ES-I3 (cell line): ENCODE results near the gene DUOXA2.
A peak's percentile ranks its signal among the peaks of the same experiment; 100 is the strongest.
"Not testable (repeated sequence)": the region's sequence is repeated elsewhere in the genome, so short reads cannot be mapped to it uniquely, and the experiment has no call there.

Source experiments
- H3K36me3 ChIP-seq: 2 replicates; pipeline ENCODE4 v1.6.1; 2013; ENCODE audit warnings: mild to moderate bottlenecking, low read length, control low read depth, moderate library complexity; ENCODE audit not compliant: insufficient read depth
- H3K4me1 ChIP-seq: 2 replicates; pipeline ENCODE4 v1.6.1; 2013; ENCODE audit warnings: mild to moderate bottlenecking, control low read depth, low read length; ENCODE audit not compliant: insufficient read depth
- H3K9ac ChIP-seq: 2 replicates; pipeline ENCODE4 v1.6.1; 2013; ENCODE audit warnings: low read depth, mild to moderate bottlenecking, low read length, moderate library complexity
- H3K9me3 ChIP-seq: 2 replicates; pipeline ENCODE4 v1.6.1; 2013; ENCODE audit warnings: mild to moderate bottlenecking, low read length, moderate library complexity; ENCODE audit not compliant: control insufficient read depth, insufficient read depth

DUOXA2 gene

GRCh38 chr15:45114076-45114750, at the start of gene DUOXA2, which contains the start of gene DUOX2:
Gene DUOXA2 (plus strand): TSS chr15:45114326. CDS start chr15:45114606, 280 bp downstream.
Gene DUOX2 (minus strand): TSS chr15:45114172. CDS start chr15:45113411, 761 bp downstream.
- no peaks in the 10 kb centered on the region for H3K9me3 ChIP-seq
- no peaks in the 10 kb centered on the region for H3K36me3 ChIP-seq
- H3K4me1 ChIP-seq = peaks cover 15% of the 10 kb centered on the region
- H3K9ac ChIP-seq = peak within 1 kb of the TSS; percentile 39; the same call in 1 of the 2 replicates

DNA sequence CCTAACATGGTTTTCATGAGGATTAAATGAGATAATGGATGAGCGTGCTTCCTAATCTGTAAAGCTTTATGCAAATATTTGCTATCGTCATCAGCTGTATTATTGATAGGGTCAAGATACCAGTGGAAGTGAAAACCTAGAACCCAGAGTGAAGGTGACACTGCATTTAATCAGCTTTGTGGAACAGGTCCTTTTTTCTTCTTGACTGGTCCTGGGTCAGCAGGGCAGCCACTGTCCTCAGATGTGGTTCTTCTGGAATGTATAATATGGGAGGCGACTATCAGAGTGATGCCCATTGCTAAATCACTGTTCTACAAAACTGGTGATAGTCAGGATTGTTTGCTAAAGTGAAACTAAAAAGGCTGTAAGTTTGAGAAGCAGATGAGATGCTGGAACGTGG, 49.7 kb upstream of the DUOXA2 start:
- H3K9ac ChIP-seq = no peak overlapping the region
- no peaks in the 10 kb centered on the region for H3K9me3 ChIP-seq
- no peaks in the 10 kb centered on the region for H3K36me3 ChIP-seq
- H3K4me1 ChIP-seq = no peaks in the 10 kb centered on the region

DNA sequence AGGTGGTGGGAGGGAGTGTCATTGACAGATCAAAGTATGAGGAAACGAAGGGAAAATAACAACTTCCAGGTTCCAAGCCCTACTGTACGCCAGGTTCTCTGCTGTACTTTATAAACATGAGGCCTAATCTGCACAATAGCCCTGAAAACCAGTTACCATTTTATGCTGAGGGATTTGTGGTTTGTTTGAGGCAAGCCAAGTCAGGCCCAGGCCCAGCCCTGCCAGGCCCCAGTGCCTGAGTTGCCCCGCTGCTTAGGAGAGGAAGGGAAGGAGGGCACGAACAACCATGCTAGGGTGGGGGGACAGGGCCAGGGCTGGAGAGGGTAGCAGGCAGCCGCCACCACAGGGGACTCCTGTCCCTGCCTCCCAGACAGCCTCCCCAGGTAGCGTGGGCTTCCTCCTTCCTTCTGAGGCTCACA, 44.2 kb upstream of the DUOXA2 start:
- not testable (repeated sequence) for H3K4me1 ChIP-seq, H3K36me3 ChIP-seq, H3K9ac ChIP-seq, H3K9me3 ChIP-seq

DNA sequence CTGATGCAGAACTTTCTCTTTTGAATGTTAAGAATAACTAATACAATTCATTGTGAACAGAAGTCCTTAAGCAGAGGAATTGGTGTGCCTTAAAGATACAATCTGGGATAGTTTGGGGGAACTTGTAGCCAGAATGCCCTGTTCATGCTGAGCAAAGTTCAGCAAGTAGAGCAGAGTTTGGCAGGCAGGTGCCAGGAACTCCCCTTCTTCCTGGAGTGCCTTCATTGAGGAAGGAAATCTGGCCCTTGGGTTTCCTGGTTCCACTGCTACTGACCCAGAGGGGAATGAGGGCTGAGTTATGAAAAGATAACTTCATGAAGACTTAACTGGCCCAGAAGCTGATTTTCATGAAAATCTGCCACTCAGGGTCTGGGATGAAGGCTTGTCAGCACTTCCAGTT, 40.5 kb upstream of the DUOXA2 start:
- H3K9ac ChIP-seq, H3K9me3 ChIP-seq, H3K36me3 ChIP-seq, H3K4me1 ChIP-seq: not testable (repeated sequence)

DNA sequence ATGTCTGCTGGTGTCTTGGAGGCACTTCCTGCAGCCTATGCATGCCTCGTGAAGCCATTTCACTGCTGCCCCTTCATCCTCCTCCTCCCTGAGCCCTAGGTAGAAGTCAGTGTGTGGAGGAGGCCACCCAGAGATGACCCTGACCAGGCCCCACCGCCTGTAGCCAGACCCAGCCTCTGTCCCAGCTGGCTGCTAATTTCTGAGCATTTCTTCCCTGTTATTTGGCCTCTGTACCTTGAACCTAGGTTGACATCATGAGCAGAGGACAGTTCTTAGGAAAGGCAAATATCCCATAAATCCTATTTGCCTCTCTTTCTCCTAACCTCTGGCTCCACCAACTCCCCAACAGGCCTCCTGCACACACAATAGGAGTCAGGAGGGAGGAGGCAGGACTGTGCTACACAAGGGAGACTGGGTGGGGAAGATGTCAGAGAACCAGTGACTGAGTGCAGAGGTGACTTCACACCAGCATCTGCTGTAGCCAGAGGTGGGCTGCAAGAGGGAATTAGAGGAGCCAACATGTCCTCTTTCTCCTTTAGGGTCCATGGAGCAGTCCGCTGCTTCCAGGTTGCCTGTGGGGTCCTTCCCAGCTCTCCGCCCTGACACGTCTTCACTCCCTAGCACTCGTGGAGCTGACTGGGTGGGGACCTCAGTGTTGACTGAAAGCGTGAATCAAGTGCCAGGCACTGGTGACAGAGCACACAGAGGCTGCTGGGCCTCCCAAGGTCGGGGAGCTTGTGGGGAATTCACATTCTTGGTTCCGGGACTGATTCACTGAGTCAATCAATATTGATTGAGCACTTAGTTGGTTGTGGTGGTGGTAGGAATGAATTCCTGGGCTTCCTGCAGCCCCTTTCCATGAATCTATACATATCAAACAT, 38.4 kb upstream of the DUOXA2 start:
- H3K4me1 ChIP-seq, H3K36me3 ChIP-seq, H3K9ac ChIP-seq, H3K9me3 ChIP-seq: not testable (repeated sequence)

GRCh38 chr15:45077391-45077790, 36.7 kb upstream of the DUOXA2 start:
- H3K9ac ChIP-seq, H3K9me3 ChIP-seq, H3K36me3 ChIP-seq, H3K4me1 ChIP-seq: not testable (repeated sequence)

GRCh38 chr15:45079201-45079600, 34.9 kb upstream of the DUOXA2 start:
- H3K4me1 ChIP-seq, H3K9ac ChIP-seq, H3K9me3 ChIP-seq, H3K36me3 ChIP-seq: not testable (repeated sequence)

DNA sequence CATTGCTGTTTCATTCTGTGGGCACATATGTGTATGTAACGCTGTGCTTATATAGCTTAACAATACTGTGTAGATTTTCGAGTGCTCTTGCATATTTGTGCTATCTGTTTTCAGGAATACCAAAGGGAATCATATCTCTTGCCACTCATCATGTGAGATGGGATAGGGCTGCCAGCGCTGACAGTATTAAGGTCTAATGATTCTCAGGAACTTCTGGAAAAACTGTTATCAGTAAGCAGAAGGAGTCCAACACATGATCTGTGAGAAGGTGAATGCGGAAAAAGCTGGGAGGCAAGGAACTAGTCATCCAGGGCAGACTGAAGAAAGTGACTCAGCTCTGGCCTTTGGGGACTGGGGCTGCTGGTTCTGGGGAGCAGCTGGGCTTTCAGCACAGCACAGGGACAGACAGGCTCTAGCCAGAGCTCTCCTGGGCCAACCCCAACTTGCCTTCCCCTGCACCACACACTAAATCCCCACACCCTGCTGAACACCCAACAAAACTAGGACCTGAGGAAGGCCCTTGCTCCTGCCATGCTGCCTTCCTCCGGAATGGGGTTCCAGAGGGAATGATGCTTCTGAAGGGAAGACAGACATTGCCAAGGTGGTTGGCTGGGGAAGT, 34.4 kb upstream of the DUOXA2 start:
- H3K4me1 ChIP-seq, H3K9me3 ChIP-seq, H3K36me3 ChIP-seq, H3K9ac ChIP-seq: not testable (repeated sequence)

- not testable (repeated sequence) for H3K9me3 ChIP-seq, H3K9ac ChIP-seq, H3K4me1 ChIP-seq, H3K36me3 ChIP-seq
Measured at GRCh38 chr15:45080593-45080992, 33.5 kb upstream of the DUOXA2 start.

DNA sequence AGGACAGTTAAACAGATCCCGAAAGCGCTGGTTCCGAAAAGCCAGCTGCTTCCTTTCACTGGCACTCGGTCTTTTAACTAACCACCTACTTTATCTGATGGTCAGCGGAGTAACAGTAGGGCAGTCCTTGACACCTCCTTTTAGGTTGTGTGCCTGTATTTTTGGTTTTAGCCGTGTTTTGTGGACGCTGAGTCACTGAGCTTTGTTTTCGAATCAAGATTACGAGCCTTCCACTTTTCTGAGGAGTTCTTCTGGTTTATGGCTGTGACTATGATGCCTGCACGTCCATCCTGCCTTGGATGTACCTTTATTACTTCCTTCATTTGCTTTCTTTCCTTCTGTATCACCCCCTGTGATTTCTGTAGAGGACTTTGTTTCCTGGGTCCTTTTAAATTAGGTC, 31.7 kb upstream of the DUOXA2 start:
- H3K9ac ChIP-seq, H3K4me1 ChIP-seq, H3K9me3 ChIP-seq, H3K36me3 ChIP-seq: not testable (repeated sequence)

DNA sequence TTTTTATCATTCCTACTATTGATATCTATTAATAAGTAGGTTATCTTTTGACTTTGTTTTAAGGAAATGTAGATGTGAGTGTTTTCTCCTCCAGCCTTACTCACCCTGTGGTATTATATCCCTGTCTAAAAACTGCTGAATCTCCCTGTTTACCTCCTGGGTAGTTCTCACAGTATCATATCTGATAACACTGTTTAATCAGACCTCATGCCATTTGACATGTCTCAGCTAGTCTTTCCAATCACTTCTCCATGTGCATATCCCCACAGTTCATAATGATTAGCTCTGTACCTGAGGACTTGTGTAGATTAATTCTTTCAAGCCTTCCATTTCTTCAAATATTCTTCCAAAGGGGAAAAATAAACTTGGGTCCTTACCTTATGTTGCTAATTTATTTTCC, 30.9 kb upstream of the DUOXA2 start:
- no peaks in the 10 kb centered on the region for H3K36me3 ChIP-seq
- no peaks in the 10 kb centered on the region; the same call in 1 of the 2 replicates for H3K9me3 ChIP-seq
- H3K4me1 ChIP-seq = no peaks in the 10 kb centered on the region
- H3K9ac ChIP-seq = no peak overlapping the region

DNA sequence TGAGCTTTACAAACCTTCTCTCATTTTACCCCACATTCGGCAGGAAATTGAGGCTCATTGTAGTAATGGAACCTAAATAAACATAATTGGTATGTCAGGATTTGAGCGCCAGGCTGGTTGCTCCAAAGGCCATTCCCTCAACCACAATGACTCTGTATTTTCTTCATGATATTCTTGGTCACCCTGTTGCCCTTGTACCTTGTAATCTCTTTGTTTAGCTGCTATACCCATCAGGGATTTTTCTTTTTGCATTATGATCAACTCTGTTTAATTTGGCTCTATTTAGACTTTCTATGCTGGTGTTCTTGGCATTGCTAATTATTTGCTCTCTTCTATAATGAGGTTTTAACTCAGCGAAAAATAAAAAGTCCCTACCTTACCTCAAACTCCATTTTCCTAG, 30.0 kb upstream of the DUOXA2 start:
- Histone ChIP-seq H3K4me1 (no peaks in the 10 kb centered on the region), H3K36me3 (no peaks in the 10 kb centered on the region), H3K9me3 (no peaks in the 10 kb centered on the region; the same call in 1 of the 2 replicates), H3K9ac (no peak overlapping the region)

- H3K9ac ChIP-seq = no peak overlapping the region
- H3K9me3 ChIP-seq = no peaks in the 10 kb centered on the region; the same call in 1 of the 2 replicates
- no peaks in the 10 kb centered on the region for H3K36me3 ChIP-seq
- no peaks in the 10 kb centered on the region for H3K4me1 ChIP-seq
Measured at GRCh38 chr15:45087513-45087912, 26.6 kb upstream of the DUOXA2 start.

DNA sequence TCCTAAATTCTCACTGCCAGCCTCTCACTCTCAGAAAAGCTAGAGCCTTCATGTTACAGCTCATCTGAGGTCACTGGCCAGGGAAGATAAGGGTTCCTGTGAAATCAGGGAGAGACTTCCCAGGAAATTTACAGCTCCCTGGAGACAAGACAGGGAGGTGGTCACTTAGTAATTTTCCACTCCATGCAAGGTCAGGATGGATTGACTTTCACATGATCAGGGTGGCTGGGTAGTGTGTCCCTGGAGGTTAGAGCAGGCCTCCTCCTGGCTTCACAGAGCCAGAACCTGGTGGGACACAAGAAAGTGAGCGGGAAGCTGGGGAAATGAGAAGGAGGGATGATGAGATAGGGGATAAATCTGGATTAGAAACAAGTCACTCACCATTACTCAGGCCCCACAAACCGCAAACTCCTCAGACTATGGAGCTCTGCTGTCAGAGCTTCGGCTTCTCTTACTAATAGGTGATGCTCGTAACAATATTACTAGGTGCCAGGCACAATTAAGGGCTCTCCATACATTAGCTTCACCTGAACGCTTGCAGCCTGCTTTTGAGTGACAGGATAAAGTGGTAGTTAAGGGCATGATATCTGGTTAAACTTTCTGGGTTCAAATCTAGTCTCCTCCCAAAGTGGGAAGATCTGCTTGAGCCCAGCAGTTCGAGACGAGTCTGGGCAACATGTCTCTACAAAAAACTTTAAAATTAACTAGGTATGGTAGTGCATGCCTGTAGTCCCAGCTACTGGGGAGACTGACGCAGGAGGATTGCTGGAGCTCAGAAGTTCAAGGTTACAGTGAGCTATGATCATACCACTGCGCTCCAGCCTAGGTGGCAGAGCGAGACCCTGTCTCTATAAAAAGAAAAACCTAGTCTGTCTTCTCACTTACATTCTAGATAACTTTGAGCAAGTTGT, 25.1 kb upstream of the DUOXA2 start:
- Histone ChIP-seq H3K4me1 (0 out of 2 replicates have a peak, but pooled peaks cover 1% of the 10 kb centered on the region), H3K9me3 (no peaks in the 10 kb centered on the region; the same call in 1 of the 2 replicates), H3K36me3 (no peaks in the 10 kb centered on the region), H3K9ac (no peak overlapping the region)
